K562 (cell line): ENCODE data around the gene MPHOSPH8.

Experiments used
- ADNP ChIP-seq: fragments of 200-800 bp; sonication (Bioruptor generic); IDR thresholded peaks from 2 replicates; pipeline ENCODE4 v1.6.1; 2016; ENCODE audit warnings: missing genetic modification characterization, missing compliant biosample characterization
- CHD4 ChIP-seq: fragments of 200-600 bp; sonication (generic); IDR thresholded peaks from 3 replicates; pipeline ENCODE4 v1.6.1; 2012; ENCODE audit warnings: low read depth, mild to moderate bottlenecking, mixed read lengths, low read length, inconsistent platforms; ENCODE audit not compliant: insufficient read depth, insufficient replicate concordance, poor library complexity, severe bottlenecking
- DDX20 ChIP-seq: fragments of 450-650 bp; IDR thresholded peaks from 2 replicates; pipeline ENCODE4 v1.6.1; 2016; ENCODE audit warnings: missing genetic modification characterization, low read depth, mild to moderate bottlenecking, missing compliant biosample characterization, moderate library complexity
- EZH2 ChIP-seq: IDR thresholded peaks from 2 replicates; pipeline ENCODE4 v1.6.1; 2012; ENCODE audit warnings: low read depth, mild to moderate bottlenecking, inconsistent platforms, low read length, borderline replicate concordance
- HMGXB4 ChIP-seq: sonication (generic); formaldehyde crosslinking; IDR thresholded peaks from 2 replicates; pipeline ENCODE4 v1.8.1; 2023; ENCODE audit warnings: mild to moderate bottlenecking, missing genetic modification reagents
- JUNB ChIP-seq: fragments of 450-650 bp; formaldehyde crosslinking; conservative IDR thresholded peaks from 2 replicates; pipeline ENCODE4 v1.4.0; 2020; ENCODE audit warnings: mild to moderate bottlenecking
- XRCC4 ChIP-seq: IDR thresholded peaks from one replicate; pipeline ENCODE4 v1.6.1; 2011; ENCODE audit not compliant: insufficient read depth, insufficient read length; ENCODE audit errors: extremely low read depth
- ZBTB2 ChIP-seq: fragments of 450-650 bp; IDR thresholded peaks from 2 replicates; pipeline ENCODE4 v1.6.1; 2016; ENCODE audit warnings: antibody characterized with exemption
- ZNF146 ChIP-seq: IDR thresholded peaks from one replicate; pipeline ENCODE4 v1.6.1; 2018; ENCODE audit warnings: missing compliant biosample characterization; ENCODE audit not compliant: unreplicated experiment
- ZNF253 ChIP-seq: fragments of 250-450 bp; sonication (Bioruptor Pico); conservative IDR thresholded peaks from 2 replicates; pipeline ENCODE4 v1.6.1; 2021; ENCODE audit warnings: mild to moderate bottlenecking
- ZNF444 ChIP-seq: fragments of 250-450 bp; sonication (Bioruptor Pico); IDR thresholded peaks from 2 replicates; pipeline ENCODE4 v1.4.0; 2020; ENCODE audit warnings: mild to moderate bottlenecking, moderate library complexity
- TF ChIP-seq, protein P1 (sequence below): sonication (generic); formaldehyde crosslinking; IDR thresholded peaks from 2 replicates; pipeline ENCODE4 v1.9.0; 2022; ENCODE audit warnings: mild to moderate bottlenecking, missing genetic modification reagents
- TF ChIP-seq, protein P2 (sequence below), 2 experiments: fragments of 450-650 bp in 1 of 2; sonication (generic) in 1 of 2; formaldehyde crosslinking in 1 of 2; IDR thresholded peaks in 1 of 2; conservative IDR thresholded peaks in 1 of 2; 2 replicates each; pipeline versions ENCODE4 v1.6.1 to v1.8.1; 2016 to 2023; ENCODE audit warnings: mild to moderate bottlenecking in 2 of 2, moderate library complexity in 2 of 2, inconsistent platforms in 1 of 2, missing genetic modification reagents in 1 of 2

- TF ChIP-seq ZNF444 (no peak), XRCC4 (no peak), ZBTB2 (no peak), JUNB (CRISPR knock-in tag) (no peak), DDX20 (no peak), EZH2 (no peak), ZNF146 (CRISPR knock-in tag) (no peak), ZNF253 (CRISPR knock-in tag) (no peak), HMGXB4 (CRISPR knock-in tag) (no peak), ADNP (tag) (no peak), CHD4 (no peak)
- TF ChIP-seq, protein P1, sequence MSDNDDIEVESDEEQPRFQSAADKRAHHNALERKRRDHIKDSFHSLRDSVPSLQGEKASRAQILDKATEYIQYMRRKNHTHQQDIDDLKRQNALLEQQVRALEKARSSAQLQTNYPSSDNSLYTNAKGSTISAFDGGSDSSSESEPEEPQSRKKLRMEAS (CRISPR knock-in tag) = no peak
- TF ChIP-seq, protein P2, sequence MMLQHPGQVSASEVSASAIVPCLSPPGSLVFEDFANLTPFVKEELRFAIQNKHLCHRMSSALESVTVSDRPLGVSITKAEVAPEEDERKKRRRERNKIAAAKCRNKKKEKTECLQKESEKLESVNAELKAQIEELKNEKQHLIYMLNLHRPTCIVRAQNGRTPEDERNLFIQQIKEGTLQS (IDR thresholded peaks at IDR 0.05) = peak; percentile 73
- TF ChIP-seq, protein P2 (CRISPR knock-in tag; conservative IDR thresholded peaks at IDR 0.05) = no peak
These were observed 35.9 kb upstream of the MPHOSPH8 start for GRCh38 chr13:19597523-19597922.
